K562 (cell line): ENCODE results near the gene DNAAF3. TPM values are rescaled to one million over a fixed set of nuclear protein-coding genes. Genes with fewer than 3 reads are reported as not detected.

ENCODE experiments used
- BDP1 ChIP-seq: IDR thresholded peaks from 3 replicates; pipeline ENCODE4 v1.6.1; 2011; ENCODE audit not compliant: insufficient read length, insufficient read depth
- BRCA1 ChIP-seq, 2 experiments: fragments of 450-650 bp in 1 of 2; sonication (generic) in 1 of 2; formaldehyde crosslinking in 1 of 2; IDR thresholded peaks; 2 replicates each; pipeline versions ENCODE4 v1.5.0 to v1.6.1; 2017 to 2020; ENCODE audit warnings: mild to moderate bottlenecking in 1 of 2, missing genetic modification reagents in 1 of 2
- ESRRA ChIP-seq: fragments of 450-650 bp; IDR thresholded peaks from 2 replicates; pipeline ENCODE4 v1.6.1; 2014; ENCODE audit warnings: low read depth, mild to moderate bottlenecking, moderate library complexity, borderline replicate concordance
- FOSL1 ChIP-seq: fragments of 200-800 bp; sonication (Bioruptor generic); conservative IDR thresholded peaks from 2 replicates; pipeline ENCODE4 v1.6.1; 2016; ENCODE audit warnings: missing genetic modification characterization, missing compliant biosample characterization
- HDAC1 ChIP-seq, 2 experiments: fragments of 450-650 bp; IDR thresholded peaks; 2 replicates each; pipeline ENCODE4 v1.6.1; 2016 to 2017; ENCODE audit warnings: inconsistent platforms in 1 of 2, mild to moderate bottlenecking in 1 of 2, moderate library complexity in 1 of 2
- HEY1 ChIP-seq: fragments of 250-450 bp; sonication (Bioruptor Pico); IDR thresholded peaks from 2 replicates; pipeline ENCODE4 v1.5.0; 2020; ENCODE audit warnings: mild to moderate bottlenecking, moderate library complexity, borderline replicate concordance
- HLTF ChIP-seq: fragments of 450-650 bp; IDR thresholded peaks from 2 replicates; pipeline ENCODE4 v1.6.1; 2016
- HMG20B ChIP-seq: fragments of 250-450 bp; sonication (Bioruptor Pico); IDR thresholded peaks from 2 replicates; pipeline ENCODE4 v1.5.0; 2021; ENCODE audit warnings: mild to moderate bottlenecking
- KDM5B ChIP-seq: fragments of 200-600 bp; sonication (generic); IDR thresholded peaks from 2 replicates; pipeline ENCODE4 v1.6.1; 2012; ENCODE audit warnings: low read depth, mild to moderate bottlenecking, moderate library complexity, low read length, control low read depth, inconsistent platforms; ENCODE audit not compliant: insufficient replicate concordance
- MCM3 ChIP-seq: fragments of 450-650 bp; IDR thresholded peaks from 2 replicates; pipeline ENCODE4 v1.6.1; 2016
- NFE2 ChIP-seq: IDR thresholded peaks from 2 replicates; pipeline ENCODE4 v1.6.1; 2014; ENCODE audit warnings: antibody characterized with exemption, low read depth
- NKRF ChIP-seq: fragments of 450-650 bp; IDR thresholded peaks from 2 replicates; pipeline ENCODE4 v1.6.1; 2016; ENCODE audit warnings: borderline replicate concordance
- NUFIP1 ChIP-seq: fragments of 450-650 bp; IDR thresholded peaks from 2 replicates; pipeline ENCODE4 v1.6.1; 2018; ENCODE audit not compliant: partially characterized antibody
- RBM22 ChIP-seq: fragments of 200-400 bp; formaldehyde crosslinking; IDR thresholded peaks from 2 replicates; pipeline ENCODE4 v1.6.1; 2018; ENCODE audit warnings: low read length, low read depth; ENCODE audit not compliant: poor library complexity, severe bottlenecking
- RBM39 ChIP-seq: fragments of 200-400 bp; formaldehyde crosslinking; optimal IDR thresholded peaks from 2 replicates; pipeline ENCODE3; 2018; ENCODE audit warnings: low read depth, low read length
- SAFB ChIP-seq: fragments of 200-400 bp; formaldehyde crosslinking; IDR thresholded peaks from 2 replicates; pipeline ENCODE4 v1.6.1; 2017; ENCODE audit warnings: low read depth, low read length, borderline replicate concordance
- SLC30A9 ChIP-seq: fragments of 250-450 bp; sonication (Bioruptor Pico); IDR thresholded peaks from 2 replicates; pipeline ENCODE4 v1.8.0; 2022; ENCODE audit warnings: mild to moderate bottlenecking, moderate library complexity
- TCF7 ChIP-seq: sonication (generic); IDR thresholded peaks from 2 replicates; pipeline ENCODE4 v1.6.1; 2016; ENCODE audit warnings: antibody characterized with exemption, borderline replicate concordance
- ZNF121 ChIP-seq: sonication (generic); formaldehyde crosslinking; conservative IDR thresholded peaks from 2 replicates; pipeline ENCODE4 v1.8.0; 2022; ENCODE audit warnings: missing genetic modification reagents
- ZNF140 ChIP-seq: fragments of 250-450 bp; sonication (Bioruptor Pico); IDR thresholded peaks from 2 replicates; pipeline ENCODE4 v1.8.0; 2021; ENCODE audit warnings: moderate library complexity, mild to moderate bottlenecking, inconsistent platforms
- ZNF282 ChIP-seq: sonication (generic); formaldehyde crosslinking; IDR thresholded peaks from 2 replicates; pipeline ENCODE4 v1.8.1; 2023; ENCODE audit warnings: missing genetic modification reagents
- ZNF398 ChIP-seq: fragments of 250-450 bp; sonication (Bioruptor Pico); IDR thresholded peaks from 2 replicates; pipeline ENCODE4 v1.8.0; 2021; ENCODE audit warnings: moderate library complexity, mild to moderate bottlenecking, inconsistent platforms
- ZNF77 ChIP-seq: fragments of 250-450 bp; sonication (Bioruptor Pico); IDR thresholded peaks from 2 replicates; pipeline ENCODE4 v1.5.0; 2020
- polyA plus RNA-seq, 8 experiments: library from polyadenylated mRNA; depleted of rRNA in 4 of 8; stranded (reverse) in 5 of 8; unstranded in 3 of 8; fragments of >200 nt; fragmentation: Nextera tagmentation in 2 of 8; fragmentation: Illumina TruSeq in 1 of 8; extraction: Ambion mirVana in 2 of 8; extraction: Trizol in 1 of 8; gene quantifications; 2 replicates each; pipeline versions ENCODE4 v1.2.1 to v1.2.3, GENCODE V29; 2011 to 2014; ENCODE audit warnings: inconsistent platforms in 1 of 8, missing spikeins in 1 of 8
- total RNA-seq, 7 experiments: library from RNA; depleted of rRNA in 6 of 7; stranded (reverse); fragments of >200 nt in 6 of 7; fragmentation: Illumina TruSeq in 2 of 7; extraction: Trizol in 2 of 7; gene quantifications; 2 replicates each; pipeline versions ENCODE4 v1.2.1 to v1.2.3, GENCODE V29; 2011 to 2021; ENCODE audit warnings: low replicate concordance in 1 of 7
- TF ChIP-seq, protein P1 (sequence below): fragments of 200-400 bp; formaldehyde crosslinking; IDR thresholded peaks from 2 replicates; pipeline ENCODE4 v1.6.1; 2017; ENCODE audit warnings: mild to moderate bottlenecking, low read depth, low read length, moderate library complexity
- TF ChIP-seq, protein P2 (sequence below): fragments of 250-450 bp; sonication (Bioruptor Pico); IDR thresholded peaks from 2 replicates; pipeline ENCODE4 v1.8.0; 2022; ENCODE audit warnings: moderate library complexity, mild to moderate bottlenecking, inconsistent platforms

DNAAF3 gene
- total and polyA plus RNA-seq, 9 of the 15 experiments (the other 6 are each of a cell fraction or from before 2014, with no cell fraction given) = 21.6 to 61.5 (median 43.0) TPM

GRCh38 chr19:55176076-55176475, 9.7 kb upstream of the DNAAF3 start (continued):
- TF ChIP-seq ZNF398 (CRISPR knock-in tag) (no peak), NUFIP1 (no peak), BRCA1 (IDR thresholded peaks at IDR 0.05) (no peak), BRCA1 (CRISPR knock-in tag; IDR thresholded peaks at IDR 0.05) (no peak), HEY1 (CRISPR knock-in tag) (no peak), MCM3 (no peak), ZNF140 (CRISPR knock-in tag) (no peak), BDP1 (no peak), NKRF (peak; percentile 68; the same call in 1 of the 2 replicates), SAFB (no peak), ZNF77 (CRISPR knock-in tag) (no peak), TCF7 (no peak), NFE2 (0 out of 2 replicates have a peak, but pooled peaks have one; percentile 11), ESRRA (peak; percentile 18; the same call in 1 of the 2 replicates), HDAC1 (IDR thresholded peaks at IDR 0.05) (peak in 1 of 2 experiments; percentile 61; a peak in 2 of 4 replicates), HMG20B (CRISPR knock-in tag) (no peak), HLTF (peak; percentile 67; the same call in 1 of the 2 replicates), ZNF282 (CRISPR knock-in tag) (no peak), KDM5B (no peak), RBM39 (no peak), SLC30A9 (CRISPR knock-in tag) (no peak), FOSL1 (no peak), RBM22 (no peak), ZNF121 (CRISPR knock-in tag) (no peak)
- TF ChIP-seq, protein P1, sequence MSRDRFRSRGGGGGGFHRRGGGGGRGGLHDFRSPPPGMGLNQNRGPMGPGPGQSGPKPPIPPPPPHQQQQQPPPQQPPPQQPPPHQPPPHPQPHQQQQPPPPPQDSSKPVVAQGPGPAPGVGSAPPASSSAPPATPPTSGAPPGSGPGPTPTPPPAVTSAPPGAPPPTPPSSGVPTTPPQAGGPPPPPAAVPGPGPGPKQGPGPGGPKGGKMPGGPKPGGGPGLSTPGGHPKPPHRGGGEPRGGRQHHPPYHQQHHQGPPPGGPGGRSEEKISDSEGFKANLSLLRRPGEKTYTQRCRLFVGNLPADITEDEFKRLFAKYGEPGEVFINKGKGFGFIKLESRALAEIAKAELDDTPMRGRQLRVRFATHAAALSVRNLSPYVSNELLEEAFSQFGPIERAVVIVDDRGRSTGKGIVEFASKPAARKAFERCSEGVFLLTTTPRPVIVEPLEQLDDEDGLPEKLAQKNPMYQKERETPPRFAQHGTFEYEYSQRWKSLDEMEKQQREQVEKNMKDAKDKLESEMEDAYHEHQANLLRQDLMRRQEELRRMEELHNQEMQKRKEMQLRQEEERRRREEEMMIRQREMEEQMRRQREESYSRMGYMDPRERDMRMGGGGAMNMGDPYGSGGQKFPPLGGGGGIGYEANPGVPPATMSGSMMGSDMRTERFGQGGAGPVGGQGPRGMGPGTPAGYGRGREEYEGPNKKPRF = no peak
- TF ChIP-seq, protein P2, sequence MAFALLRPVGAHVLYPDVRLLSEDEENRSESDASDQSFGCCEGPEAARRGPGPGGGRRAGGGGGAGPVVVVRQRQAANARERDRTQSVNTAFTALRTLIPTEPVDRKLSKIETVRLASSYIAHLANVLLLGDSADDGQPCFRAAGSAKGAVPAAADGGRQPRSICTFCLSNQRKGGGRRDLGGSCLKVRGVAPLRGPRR (CRISPR knock-in tag) = no peak
